OCI-LY7 (cell line): ENCODE measurements around the gene VPS54. TPM values are rescaled to one million over a fixed set of nuclear protein-coding genes. Genes with fewer than 3 reads are reported as not detected.

Experiments
- BruUV-seq: library from RNA; stranded (reverse); fragments of 400-500 nt; replicated peaks from 2 replicates; lab custom pipeline; 2021; lab: Mats Ljungman, UMichigan
- CTCF ChIA-PET: fragments of 300-600 bp; sonication (Branson Sonifier 250); formaldehyde crosslinking; loops from one replicate; lab custom pipeline; 2022; ENCODE audit warnings: antibody characterized with exemption; ENCODE audit not compliant: unreplicated experiment; lab: Charles Lee
- POLR2A ChIA-PET: fragments of 300-600 bp; sonication (Branson Sonifier 250); formaldehyde crosslinking; loops from one replicate; lab custom pipeline; 2022; ENCODE audit warnings: antibody characterized with exemption; lab: Charles Lee
- DNase-seq: peaks from one replicate; pipeline ENCODE4 v3.0.0-alpha.2; 2015; ENCODE audit warnings: low spot score
- H2AFZ ChIP-seq: fragments of 200-600 bp; sonication (generic), shearing (Covaris generic); 2 replicates; pipeline ENCODE4 v1.6.1; 2014; ENCODE audit warnings: mild to moderate bottlenecking, antibody characterized with exemption, low read length, moderate library complexity
- H3K27ac ChIP-seq: fragments of 200-600 bp; sonication (generic); 2 replicates; pipeline ENCODE4 v1.5.1; 2014; ENCODE audit warnings: mixed run types, low read depth, mild to moderate bottlenecking, moderate library complexity, low read length, inconsistent platforms; ENCODE audit not compliant: poor library complexity, severe bottlenecking
- H3K36me3 ChIP-seq: fragments of 200-600 bp; sonication (generic); 2 replicates; pipeline ENCODE4 v1.6.1; 2014; ENCODE audit warnings: mild to moderate bottlenecking, antibody characterized with exemption, low read length, moderate library complexity, mixed read lengths; ENCODE audit not compliant: insufficient read depth
- H3K4me1 ChIP-seq: fragments of 200-600 bp; sonication (generic); 2 replicates; pipeline ENCODE4 v1.5.1; 2014; ENCODE audit warnings: mild to moderate bottlenecking, low read length; ENCODE audit not compliant: insufficient read depth, poor library complexity, severe bottlenecking
- H3K4me2 ChIP-seq: fragments of 200-600 bp; sonication (generic); 2 replicates; pipeline ENCODE4 v1.6.1; 2014; ENCODE audit warnings: mild to moderate bottlenecking, low read length
- H3K4me3 ChIP-seq: fragments of 200-600 bp; sonication (generic); 2 replicates; pipeline ENCODE4 v1.5.1; 2014; ENCODE audit warnings: mild to moderate bottlenecking, low read depth, low read length; ENCODE audit not compliant: poor library complexity, severe bottlenecking
- H3K79me2 ChIP-seq: fragments of 200-600 bp; sonication (generic); 2 replicates; pipeline ENCODE4 v1.6.1; 2016; ENCODE audit warnings: low read depth, mild to moderate bottlenecking, low read length, moderate library complexity, mixed read lengths; ENCODE audit not compliant: insufficient read depth
- H3K9me2 ChIP-seq: fragments of 200-600 bp; sonication (generic); 2 replicates; pipeline ENCODE4 v1.6.1; 2016; ENCODE audit warnings: mild to moderate bottlenecking, low read length, mixed read lengths; ENCODE audit not compliant: insufficient read depth
- H3K9me3 ChIP-seq: fragments of 200-600 bp; sonication (generic); 2 replicates; pipeline ENCODE4 v1.6.1; 2014; ENCODE audit warnings: mild to moderate bottlenecking, mixed run types, low read length, mixed read lengths
- H4K20me1 ChIP-seq: fragments of 200-600 bp; sonication (generic); 2 replicates; pipeline ENCODE4 v1.6.1; 2014; ENCODE audit warnings: mild to moderate bottlenecking, antibody characterized with exemption, low read length, moderate library complexity, mixed read lengths; ENCODE audit not compliant: insufficient read depth
- EZH2phosphoT487 ChIP-seq: fragments of 200-600 bp; sonication (generic); IDR thresholded peaks from 2 replicates; pipeline ENCODE4 v1.6.1; 2018; ENCODE audit warnings: low read depth, borderline replicate concordance, mild to moderate bottlenecking, mixed run types, antibody characterized with exemption, low read length, moderate library complexity, mixed read lengths
- intact Hi-C: fragments of 100-400 bp; cut with micrococcal nuclease; formaldehyde crosslinking; loops from one replicate; pipeline ENCODE4 v1.10.0; 2022; ENCODE audit not compliant: unreplicated experiment
- total RNA-seq, 2 experiments: library from RNA; depleted of rRNA in 1 of 2; stranded (reverse); fragments of >200 nt in 1 of 2; shearing (Covaris generic) in 1 of 2; gene quantifications; 2 replicates each; pipeline ENCODE4 v1.2.3, GENCODE V29; 2014 to 2022
- TF ChIP-seq, protein P1 (sequence below): fragments of 200-600 bp; sonication (generic); conservative IDR thresholded peaks from 2 replicates; pipeline ENCODE4 v1.5.1; 2014; ENCODE audit warnings: mild to moderate bottlenecking, antibody characterized with exemption, low read length, moderate library complexity, mixed read lengths

The VPS54 gene
- total RNA-seq, 2 experiments from 2014 or later: 14.7 to 17.8 TPM

DNA sequence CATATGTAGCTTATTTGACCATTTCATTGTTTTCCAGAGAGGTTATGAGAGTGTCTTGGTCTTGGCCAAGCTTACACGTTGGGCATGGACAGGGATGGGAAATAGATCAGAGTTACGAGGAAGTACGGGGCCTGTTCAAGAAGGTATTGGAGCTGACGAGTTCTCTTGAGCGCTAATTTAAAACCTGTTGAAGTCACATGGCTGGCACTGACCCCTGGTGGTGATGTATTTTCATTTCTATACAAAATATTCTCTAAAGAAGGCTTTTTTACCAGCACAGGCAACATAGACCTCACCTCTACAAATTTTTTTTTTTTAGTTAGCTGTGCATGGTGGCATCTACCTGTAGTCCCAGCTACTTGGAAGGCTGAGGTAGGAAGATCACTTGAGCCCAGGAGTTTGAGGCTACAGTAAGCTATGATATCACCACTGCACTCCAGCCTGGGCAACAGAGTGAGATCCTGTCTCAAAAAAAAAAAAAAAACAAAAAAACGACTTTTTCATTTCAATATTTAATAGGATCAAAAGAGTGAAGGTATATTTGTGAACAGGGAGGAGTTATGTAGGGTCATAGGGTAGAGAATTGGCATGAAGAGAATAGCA is 157.9 kb downstream of the VPS54 start:
- no peak overlapping the region for H3K27ac ChIP-seq
- H3K4me1 ChIP-seq: no peaks in the 10 kb centered on the region
- no TSS peak for BruUV-seq
- no peak for TF ChIP-seq EZH2phosphoT487
- TF ChIP-seq, protein P1, sequence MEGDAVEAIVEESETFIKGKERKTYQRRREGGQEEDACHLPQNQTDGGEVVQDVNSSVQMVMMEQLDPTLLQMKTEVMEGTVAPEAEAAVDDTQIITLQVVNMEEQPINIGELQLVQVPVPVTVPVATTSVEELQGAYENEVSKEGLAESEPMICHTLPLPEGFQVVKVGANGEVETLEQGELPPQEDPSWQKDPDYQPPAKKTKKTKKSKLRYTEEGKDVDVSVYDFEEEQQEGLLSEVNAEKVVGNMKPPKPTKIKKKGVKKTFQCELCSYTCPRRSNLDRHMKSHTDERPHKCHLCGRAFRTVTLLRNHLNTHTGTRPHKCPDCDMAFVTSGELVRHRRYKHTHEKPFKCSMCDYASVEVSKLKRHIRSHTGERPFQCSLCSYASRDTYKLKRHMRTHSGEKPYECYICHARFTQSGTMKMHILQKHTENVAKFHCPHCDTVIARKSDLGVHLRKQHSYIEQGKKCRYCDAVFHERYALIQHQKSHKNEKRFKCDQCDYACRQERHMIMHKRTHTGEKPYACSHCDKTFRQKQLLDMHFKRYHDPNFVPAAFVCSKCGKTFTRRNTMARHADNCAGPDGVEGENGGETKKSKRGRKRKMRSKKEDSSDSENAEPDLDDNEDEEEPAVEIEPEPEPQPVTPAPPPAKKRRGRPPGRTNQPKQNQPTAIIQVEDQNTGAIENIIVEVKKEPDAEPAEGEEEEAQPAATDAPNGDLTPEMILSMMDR: peak; percentile 87
- H3K9me3 ChIP-seq: no peaks in the 10 kb centered on the region
- H3K4me3 ChIP-seq: no peak overlapping the region
- no peaks in the 10 kb centered on the region for H3K9me2 ChIP-seq
- ChIA-PET CTCF (interaction anchor here (1.0 to 1.5 kb wide), 2 partner anchors 162 to 163 kb away, joined by 4 to 6 read pairs; no protein-coding TSS in a partner anchor), POLR2A (interaction anchor here (0.6 to 2.9 kb wide), 12 partner anchors 10 to 500 kb away, joined by 3 to 21 read pairs (median 4); partner anchors contain the start of gene UGP2)
- H3K79me2 ChIP-seq: peaks cover 5% of the 10 kb centered on the region; the same call in 1 of the 2 replicates
- intact Hi-C loops: loop anchor here (1.0 to 5.0 kb wide), 2 partner anchors 79 to 162 kb away; no protein-coding TSS in a partner anchor
- peaks cover 95% of the 10 kb centered on the region for H3K36me3 ChIP-seq
- DNase-seq: peak; percentile 80
- no peak overlapping the region for H2AFZ ChIP-seq
- no peak overlapping the region for H3K4me2 ChIP-seq
- H4K20me1 ChIP-seq: no peaks in the 10 kb centered on the region; the same call in 1 of the 2 replicates

DNA sequence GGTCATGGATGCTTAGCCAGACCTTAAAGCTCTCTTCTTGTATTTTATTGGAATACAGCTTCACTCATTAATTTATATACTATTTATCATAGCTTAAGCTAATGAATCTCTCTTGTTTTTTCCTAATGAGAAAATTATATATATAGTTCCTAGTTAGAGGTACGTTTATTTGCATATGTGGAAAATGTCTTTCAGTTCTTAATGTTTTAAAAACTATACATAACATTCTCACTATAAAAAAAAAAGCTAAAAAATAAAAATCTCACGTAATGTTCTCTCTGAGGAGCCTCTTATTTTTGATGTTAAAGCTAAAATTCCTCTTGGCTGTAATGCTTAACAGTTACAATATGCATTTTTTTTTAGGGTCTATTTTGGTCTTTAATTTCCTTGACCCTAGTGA is 160.9 kb downstream of the VPS54 start:
- no peak for DNase-seq
- CTCF ChIA-PET: no interaction called here
- no peak for TF ChIP-seq EZH2phosphoT487
- no peak overlapping the region for H3K4me3 ChIP-seq
- BruUV-seq: no TSS peak
- no peak overlapping the region for H3K4me2 ChIP-seq
- H3K9me3 ChIP-seq: no peaks in the 10 kb centered on the region
- H3K9me2 ChIP-seq: no peaks in the 10 kb centered on the region
- H3K36me3 ChIP-seq: peaks cover 73% of the 10 kb centered on the region
- H4K20me1 ChIP-seq: peaks cover 11% of the 10 kb centered on the region
- POLR2A ChIA-PET: interaction anchor here (0.5 to 2.4 kb wide), 7 partner anchors 9 to 1192 kb away, joined by 3 to 8 read pairs (median 3); partner anchors contain the start of gene UGP2
- H3K79me2 ChIP-seq: peaks cover 36% of the 10 kb centered on the region
- intact Hi-C loops: no loop called here
- no peaks in the 10 kb centered on the region for H3K4me1 ChIP-seq
- no peak overlapping the region for H3K27ac ChIP-seq
- H2AFZ ChIP-seq: no peak overlapping the region

DNA sequence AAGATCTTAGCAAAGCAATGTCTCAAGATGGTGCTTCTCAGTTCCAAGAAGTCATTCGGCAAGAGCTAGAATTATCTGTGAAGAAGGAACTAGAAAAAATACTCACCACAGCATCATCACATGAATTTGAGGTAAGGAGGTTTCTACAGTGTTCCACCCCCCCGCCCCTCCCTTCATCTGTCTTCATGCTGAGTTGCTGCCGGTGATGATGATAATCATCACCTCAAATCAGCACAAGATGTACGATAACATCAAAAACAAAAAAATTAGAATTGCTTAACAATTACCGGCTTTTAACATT is 163.0 kb downstream of the VPS54 start:
- no peak overlapping the region for H2AFZ ChIP-seq
- ChIA-PET POLR2A (interaction anchor here (0.6 to 2.4 kb wide), 4 partner anchors 10 to 39 kb away, joined by 3 to 8 read pairs (median 6); partner anchors contain the start of gene UGP2), CTCF (no interaction called here)
- no peak overlapping the region for H3K27ac ChIP-seq
- no peak overlapping the region for H3K4me3 ChIP-seq
- H3K4me2 ChIP-seq: no peak overlapping the region
- H3K79me2 ChIP-seq: peaks cover 56% of the 10 kb centered on the region
- H3K9me2 ChIP-seq: no peaks in the 10 kb centered on the region
- no peaks in the 10 kb centered on the region for H3K9me3 ChIP-seq
- intact Hi-C loops: no loop called here
- BruUV-seq: no TSS peak
- TF ChIP-seq EZH2phosphoT487: no peak
- TF ChIP-seq, protein P1: no peak
- no peak for DNase-seq
- no peaks in the 10 kb centered on the region for H3K4me1 ChIP-seq
- H4K20me1 ChIP-seq: peaks cover 22% of the 10 kb centered on the region
- peaks cover 61% of the 10 kb centered on the region for H3K36me3 ChIP-seq
